Suprapubic skin (tissue), 4 donors: ENCODE measurements around the gene OR2AG2. TPM values are rescaled to one million over a fixed set of nuclear protein-coding genes. Genes with fewer than 3 reads are reported as not detected.

Experiments
- DNase-seq, 2 donors: peaks; one replicate each; pipeline ENCODE4 v3.0.0-alpha.2; 2019; ENCODE audit warnings: low spot score in 2 of 2
- H3K27ac ChIP-seq: fragments of 200-600 bp; sonication (generic); one replicate; pipeline ENCODE4 v1.5.1; 2019
- H3K27me3 ChIP-seq: fragments of 200-600 bp; sonication (generic); one replicate; pipeline ENCODE4 v1.5.1; 2019
- H3K36me3 ChIP-seq: fragments of 200-600 bp; sonication (generic); one replicate; pipeline ENCODE4 v1.5.1; 2019
- H3K4me1 ChIP-seq: fragments of 200-600 bp; sonication (generic); one replicate; pipeline ENCODE4 v1.5.1; 2019
- H3K4me3 ChIP-seq: fragments of 200-600 bp; sonication (generic); one replicate; pipeline ENCODE4 v1.5.1; 2019; ENCODE audit warnings: mild to moderate bottlenecking
- H3K9me3 ChIP-seq: fragments of 200-600 bp; sonication (generic); one replicate; pipeline ENCODE4 v1.5.1; 2019
- CTCF ChIP-seq, 2 donors: fragments of 200-600 bp in 1 of 2; fragments of 450-650 bp in 1 of 2; sonication (generic) in 1 of 2; IDR thresholded peaks; one replicate each; pipeline ENCODE4 v1.5.1; 2016 to 2019; ENCODE audit warnings: antibody characterized with exemption in 2 of 2, mild to moderate bottlenecking in 1 of 2, moderate library complexity in 1 of 2
- EP300 ChIP-seq: sonication (generic); formaldehyde crosslinking; IDR thresholded peaks from one replicate; pipeline ENCODE4 v1.6.1; 2017; ENCODE audit warnings: antibody characterized with exemption
- POLR2A ChIP-seq, 2 donors: fragments of 450-650 bp; IDR thresholded peaks; one replicate each; pipeline ENCODE4 v1.6.1; 2017; ENCODE audit warnings: antibody characterized with exemption in 2 of 2, mild to moderate bottlenecking in 2 of 2, moderate library complexity in 2 of 2
- POLR2AphosphoS5 ChIP-seq, 3 donors: sonication (generic); formaldehyde crosslinking; IDR thresholded peaks; one replicate each; pipeline ENCODE4 v1.6.1; 2017; ENCODE audit warnings: antibody characterized with exemption in 3 of 3
- WGBS: methylation state at CpG from one replicate; pipeline ENCODE4 v1.1.5; 2018; 5-methylcytosine and 5-hydroxymethylcytosine counted together
- total RNA-seq, 4 donors: library from RNA; depleted of rRNA; stranded (reverse); fragments of >200 nt; gene quantifications; one replicate each; pipeline ENCODE4 v1.1.0, GENCODE V29; 2016

OR2AG2 gene
- total RNA-seq, 4 donors from 2014 or later = 0.24 TPM; not detected in 3

GRCh38 chr11:6737872-6738466 lies 33.8 kb downstream of the OR2AG2 start:
- no peak for DNase-seq
- TF ChIP-seq EP300 = no peak
- TF ChIP-seq CTCF (IDR thresholded peaks at IDR 0.05) = peak; percentile 8 to 39
- Histone ChIP-seq H3K4me1 (no peaks in the 10 kb centered on the region), H3K4me3 (no peak overlapping the region), H3K27me3 (no peaks in the 10 kb centered on the region), H3K9me3 (no peaks in the 10 kb centered on the region), H3K36me3 (no peaks in the 10 kb centered on the region), H3K27ac (no peak overlapping the region)
- WGBS = 22% methylated on average over 2 of the region's 2 CpGs

DNA sequence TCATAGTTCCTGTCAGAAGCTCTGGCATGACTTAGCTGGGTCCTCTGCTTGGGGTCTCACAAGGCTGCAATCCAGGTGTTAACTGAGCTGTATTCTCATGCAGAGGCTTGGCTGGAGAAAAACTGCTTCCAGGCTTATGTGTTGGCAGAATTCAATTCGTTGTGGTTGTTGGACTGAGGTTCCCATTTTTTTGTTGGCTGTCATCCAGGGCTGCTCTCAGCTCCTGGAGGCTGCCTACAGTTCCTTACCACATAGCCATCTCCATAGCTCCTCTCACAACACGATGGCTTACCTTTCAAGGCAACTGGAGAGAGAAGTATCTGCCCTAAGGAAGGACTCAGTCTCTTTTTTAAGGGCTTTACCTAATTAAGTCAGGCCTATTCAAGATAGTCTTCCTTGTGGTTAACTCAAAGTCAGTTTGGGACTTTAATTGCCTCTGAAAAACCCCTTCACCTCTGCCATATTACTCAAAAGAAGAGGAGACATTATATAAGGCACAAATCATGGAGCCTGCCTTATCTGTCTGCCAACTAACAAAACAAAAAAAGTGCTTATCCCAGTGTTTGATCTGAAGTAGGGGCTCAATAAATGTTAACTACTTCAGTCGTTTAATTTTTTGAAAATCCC lies 35.2 kb downstream of the OR2AG2 start:
- Histone ChIP-seq H3K36me3 (no peaks in the 10 kb centered on the region), H3K27ac (no peak overlapping the region), H3K9me3 (no peaks in the 10 kb centered on the region), H3K4me3 (no peak overlapping the region), H3K27me3 (no peaks in the 10 kb centered on the region), H3K4me1 (no peaks in the 10 kb centered on the region)
- no peak for TF ChIP-seq POLR2A (IDR thresholded peaks at IDR 0.05)
- no peak for TF ChIP-seq EP300
- no peak for TF ChIP-seq CTCF (IDR thresholded peaks at IDR 0.05)
- no peak for TF ChIP-seq POLR2AphosphoS5 (IDR thresholded peaks at IDR 0.05)
- 54% methylated on average over 3 of the region's 3 CpGs for WGBS
- no peak for DNase-seq

- 45% methylated on average over 3 of the region's 3 CpGs for WGBS
Measured at GRCh38 chr11:6735306-6735705, 36.5 kb downstream of the OR2AG2 start.

GRCh38 chr11:6734616-6735015 lies 37.2 kb downstream of the OR2AG2 start:
- no peak for DNase-seq
- WGBS = 80% methylated on average over 3 of the region's 3 CpGs
- TF ChIP-seq POLR2AphosphoS5 (IDR thresholded peaks at IDR 0.05) (no peak), POLR2A (IDR thresholded peaks at IDR 0.05) (no peak), CTCF (IDR thresholded peaks at IDR 0.05) (no peak), EP300 (no peak)
- no peaks in the 10 kb centered on the region for H3K4me1 ChIP-seq
- no peaks in the 10 kb centered on the region for H3K27me3 ChIP-seq
- no peaks in the 10 kb centered on the region for H3K36me3 ChIP-seq
- no peak overlapping the region for H3K27ac ChIP-seq
- no peaks in the 10 kb centered on the region for H3K9me3 ChIP-seq
- no peak overlapping the region for H3K4me3 ChIP-seq

More at GRCh38 chr11:6735306-6735705, 36.5 kb downstream of the OR2AG2 start:
- Histone ChIP-seq H3K27me3 (no peaks in the 10 kb centered on the region), H3K9me3 (no peaks in the 10 kb centered on the region), H3K4me3 (no peak overlapping the region), H3K27ac (no peak overlapping the region), H3K36me3 (no peaks in the 10 kb centered on the region), H3K4me1 (no peaks in the 10 kb centered on the region)
- TF ChIP-seq POLR2A (IDR thresholded peaks at IDR 0.05) = no peak
- TF ChIP-seq CTCF (IDR thresholded peaks at IDR 0.05) = no peak
- no peak for TF ChIP-seq EP300
- no peak for TF ChIP-seq POLR2AphosphoS5 (IDR thresholded peaks at IDR 0.05)
- DNase-seq = no peak

- H3K27ac ChIP-seq = no peak overlapping the region
- H3K27me3 ChIP-seq = no peaks in the 10 kb centered on the region
- TF ChIP-seq CTCF (IDR thresholded peaks at IDR 0.05) (no peak), POLR2A (IDR thresholded peaks at IDR 0.05) (no peak), EP300 (no peak), POLR2AphosphoS5 (IDR thresholded peaks at IDR 0.05) (no peak)
- no peak overlapping the region for H3K4me3 ChIP-seq
- DNase-seq = no peak
- no peaks in the 10 kb centered on the region for H3K9me3 ChIP-seq
- 71% methylated on average over 3 of the region's 3 CpGs for WGBS
- H3K4me1 ChIP-seq = no peaks in the 10 kb centered on the region
- H3K36me3 ChIP-seq = no peaks in the 10 kb centered on the region
Measured at GRCh38 chr11:6733326-6734275, 38.2 kb downstream of the OR2AG2 start.
